ENCODE measurements around the gene PTMS. TPM values are rescaled to one million over a fixed set of nuclear protein-coding genes. Genes with fewer than 3 reads are reported as not detected.

The PTMS gene
- total and polyA plus RNA-seq, 10 of the 15 experiments (the other 5 are each of a cell fraction or from before 2014, with no cell fraction given): 2.1 to 127 (median 29.8) TPM

DNA sequence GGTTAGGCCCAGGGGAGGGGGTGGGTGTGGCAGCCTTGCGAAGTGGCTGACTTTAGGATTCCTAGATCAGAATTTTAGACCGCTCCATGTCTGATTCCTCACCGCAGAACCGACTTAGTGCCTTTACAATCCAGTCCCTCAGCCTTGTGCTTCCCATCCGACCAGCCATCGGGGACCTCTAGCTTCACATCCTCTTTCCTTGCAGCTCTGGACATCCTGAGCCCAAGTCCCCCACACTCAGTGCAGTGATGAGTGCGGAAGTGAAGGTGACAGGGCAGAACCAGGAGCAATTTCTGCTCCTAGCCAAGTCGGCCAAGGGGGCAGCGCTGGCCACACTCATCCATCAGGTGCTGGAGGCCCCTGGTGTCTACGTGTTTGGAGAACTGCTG, 41.8 kb upstream of the PTMS start (continued):
- TF ChIP-seq, protein P1, sequence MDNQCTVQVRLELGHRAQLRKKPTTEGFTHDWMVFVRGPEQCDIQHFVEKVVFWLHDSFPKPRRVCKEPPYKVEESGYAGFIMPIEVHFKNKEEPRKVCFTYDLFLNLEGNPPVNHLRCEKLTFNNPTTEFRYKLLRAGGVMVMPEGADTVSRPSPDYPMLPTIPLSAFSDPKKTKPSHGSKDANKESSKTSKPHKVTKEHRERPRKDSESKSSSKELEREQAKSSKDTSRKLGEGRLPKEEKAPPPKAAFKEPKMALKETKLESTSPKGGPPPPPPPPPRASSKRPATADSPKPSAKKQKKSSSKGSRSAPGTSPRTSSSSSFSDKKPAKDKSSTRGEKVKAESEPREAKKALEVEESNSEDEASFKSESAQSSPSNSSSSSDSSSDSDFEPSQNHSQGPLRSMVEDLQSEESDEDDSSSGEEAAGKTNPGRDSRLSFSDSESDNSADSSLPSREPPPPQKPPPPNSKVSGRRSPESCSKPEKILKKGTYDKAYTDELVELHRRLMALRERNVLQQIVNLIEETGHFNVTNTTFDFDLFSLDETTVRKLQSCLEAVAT (IDR thresholded peaks at IDR 0.05): peak; percentile 84
- 0 out of 2 replicates have a peak, but pooled peaks have one; percentile 14 for TF ChIP-seq LARP7 (IDR thresholded peaks at IDR 0.05)
- TF ChIP-seq CBX5 (IDR thresholded peaks at IDR 0.05; ENCODE audit: low read depth): no peak
- TF ChIP-seq EED (IDR thresholded peaks at IDR 0.05; ENCODE audit: low read depth): 0 out of 2 replicates have a peak, but pooled peaks have one; percentile 8
- TF ChIP-seq, protein P2, sequence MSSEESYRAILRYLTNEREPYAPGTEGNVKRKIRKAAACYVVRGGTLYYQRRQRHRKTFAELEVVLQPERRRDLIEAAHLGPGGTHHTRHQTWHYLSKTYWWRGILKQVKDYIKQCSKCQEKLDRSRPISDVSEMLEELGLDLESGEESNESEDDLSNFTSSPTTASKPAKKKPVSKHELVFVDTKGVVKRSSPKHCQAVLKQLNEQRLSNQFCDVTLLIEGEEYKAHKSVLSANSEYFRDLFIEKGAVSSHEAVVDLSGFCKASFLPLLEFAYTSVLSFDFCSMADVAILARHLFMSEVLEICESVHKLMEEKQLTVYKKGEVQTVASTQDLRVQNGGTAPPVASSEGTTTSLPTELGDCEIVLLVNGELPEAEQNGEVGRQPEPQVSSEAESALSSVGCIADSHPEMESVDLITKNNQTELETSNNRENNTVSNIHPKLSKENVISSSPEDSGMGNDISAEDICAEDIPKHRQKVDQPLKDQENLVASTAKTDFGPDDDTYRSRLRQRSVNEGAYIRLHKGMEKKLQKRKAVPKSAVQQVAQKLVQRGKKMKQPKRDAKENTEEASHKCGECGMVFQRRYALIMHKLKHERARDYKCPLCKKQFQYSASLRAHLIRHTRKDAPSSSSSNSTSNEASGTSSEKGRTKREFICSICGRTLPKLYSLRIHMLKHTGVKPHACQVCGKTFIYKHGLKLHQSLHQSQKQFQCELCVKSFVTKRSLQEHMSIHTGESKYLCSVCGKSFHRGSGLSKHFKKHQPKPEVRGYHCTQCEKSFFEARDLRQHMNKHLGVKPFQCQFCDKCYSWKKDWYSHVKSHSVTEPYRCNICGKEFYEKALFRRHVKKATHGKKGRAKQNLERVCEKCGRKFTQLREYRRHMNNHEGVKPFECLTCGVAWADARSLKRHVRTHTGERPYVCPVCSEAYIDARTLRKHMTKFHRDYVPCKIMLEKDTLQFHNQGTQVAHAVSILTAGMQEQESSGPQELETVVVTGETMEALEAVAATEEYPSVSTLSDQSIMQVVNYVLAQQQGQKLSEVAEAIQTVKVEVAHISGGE (CRISPR knock-in tag; IDR thresholded peaks at IDR 0.05): no peak
- 0 out of 2 replicates have a peak, but pooled peaks have one; percentile 15 for TF ChIP-seq SMAD5 (IDR thresholded peaks at IDR 0.05; ENCODE audit: low read depth)
- TF ChIP-seq WRNIP1 (IDR thresholded peaks at IDR 0.05; ENCODE audit: borderline replicate concordance, low read depth, low read length): no peak
- peak; percentile 73 for TF ChIP-seq SPI1 (IDR thresholded peaks at IDR 0.05; ENCODE audit: borderline replicate concordance, insufficient read depth, low read depth, low read length)
